HG02798 (cell line): ENCODE measurements around the gene NREP.

Experiments
- ATAC-seq: cut with Tn5 transposase; IDR thresholded peaks from one replicate; pipeline ENCODE4 v1.9.1; 2021; ENCODE audit warnings: mild to moderate bottlenecking; ENCODE audit not compliant: unreplicated experiment, poor library complexity

NREP gene

GRCh38 chr5:111703662-111704061 lies 53.3 kb downstream of the NREP start:
- peak; percentile 98 for ATAC-seq

GRCh38 chr5:111699976-111700375 lies 57.0 kb downstream of the NREP start:
- ATAC-seq = no peak

- ATAC-seq = no peak
Measured at GRCh38 chr5:111699324-111699723, 57.7 kb downstream of the NREP start.

DNA sequence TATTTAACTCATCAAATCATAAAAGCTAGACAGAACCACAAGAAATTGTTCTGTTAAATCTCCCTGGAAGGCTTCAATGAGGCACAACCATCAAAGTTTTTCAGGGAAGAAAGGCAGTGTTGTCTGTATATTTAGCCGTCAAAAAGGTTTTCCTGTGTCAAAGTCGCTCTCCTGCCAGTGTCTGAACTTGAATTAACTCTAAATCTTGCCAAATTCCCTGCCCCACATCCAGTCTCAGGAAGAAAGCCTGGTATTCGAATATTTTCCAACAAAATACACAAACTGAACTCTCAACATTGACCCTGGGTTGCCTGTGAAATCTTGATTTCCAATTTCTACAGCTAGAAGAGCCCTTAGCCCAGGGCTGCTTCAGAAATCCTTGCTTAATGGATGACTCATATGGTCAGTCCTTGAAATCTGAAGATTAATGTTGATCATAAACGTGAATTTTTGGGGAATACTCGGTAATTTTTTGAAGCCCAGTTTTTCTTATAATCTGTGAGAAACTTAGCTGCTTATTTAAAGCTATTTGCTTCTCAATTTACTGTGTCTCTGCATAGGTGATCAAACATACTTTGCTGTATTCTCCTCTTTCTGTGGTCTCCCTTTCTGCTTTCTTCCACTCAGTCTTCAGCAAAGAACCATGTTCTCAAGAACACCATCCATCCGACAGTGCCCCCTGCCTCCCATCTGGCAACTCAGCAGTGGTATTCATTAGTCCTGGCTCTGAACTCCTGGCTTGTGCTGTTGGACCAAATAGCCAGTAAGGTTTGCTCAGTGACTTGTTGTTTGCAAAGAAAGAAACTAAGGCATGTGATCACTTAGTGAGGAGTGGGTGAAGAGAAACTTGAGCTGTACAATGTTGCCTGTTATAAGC lies 58.9 kb downstream of the NREP start:
- no peak for ATAC-seq

DNA sequence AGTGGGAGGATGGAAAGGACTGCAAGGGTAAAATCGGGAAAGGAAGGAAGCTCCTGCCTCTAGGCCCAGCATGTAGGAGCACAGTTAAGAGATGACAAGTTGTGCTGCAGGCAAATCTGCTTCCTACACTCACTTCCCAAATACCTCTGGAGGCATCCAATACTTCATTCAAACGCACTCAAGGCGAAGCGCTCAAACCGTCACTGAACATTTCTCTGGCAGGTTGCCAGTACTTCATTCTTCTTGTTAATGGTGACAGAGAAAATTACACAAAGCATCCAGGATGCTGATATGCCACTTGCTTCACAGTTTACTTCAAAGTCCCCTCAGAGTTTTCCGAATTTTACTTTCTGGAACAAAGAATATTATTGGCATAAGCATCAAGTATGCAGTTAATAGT lies 59.8 kb downstream of the NREP start:
- ATAC-seq = no peak

DNA sequence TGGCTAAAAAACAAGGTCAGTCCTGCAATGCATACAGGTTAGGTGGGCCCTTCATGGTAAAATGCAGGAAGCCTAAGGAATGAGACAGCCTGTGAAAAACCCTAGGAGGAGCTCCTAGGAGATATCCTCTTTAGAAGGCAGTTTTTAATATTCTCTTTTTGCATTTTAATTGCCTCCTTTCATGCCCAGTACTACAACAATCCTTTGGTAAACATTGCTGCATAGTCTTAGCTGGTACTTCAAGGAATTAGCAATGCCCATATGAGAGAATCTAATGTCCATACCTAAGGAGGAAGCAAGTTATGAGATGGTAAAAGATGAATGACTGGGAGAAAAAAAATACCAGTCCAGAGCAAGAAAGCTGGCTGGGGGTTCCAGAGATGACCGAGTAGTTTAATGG lies 61.0 kb downstream of the NREP start:
- no peak for ATAC-seq

DNA sequence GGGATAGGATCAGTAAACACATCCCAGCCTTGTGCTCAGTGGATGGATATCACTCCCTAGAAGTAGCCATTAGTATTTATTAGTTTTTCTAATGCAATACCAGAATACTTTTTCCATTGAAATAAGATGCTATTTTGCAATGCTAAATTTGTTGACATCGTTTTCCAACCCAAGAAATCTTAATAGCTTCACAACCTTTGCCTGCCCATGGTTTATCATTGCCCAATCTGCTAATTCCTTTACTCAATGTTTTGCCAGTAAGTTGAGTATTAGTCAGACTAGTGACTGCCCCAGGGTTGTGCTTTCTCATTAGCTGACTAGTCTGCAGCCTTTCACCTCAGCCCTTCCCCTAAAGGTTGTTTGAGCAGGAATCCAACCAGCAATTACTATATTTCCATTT lies 62.9 kb downstream of the NREP start:
- ATAC-seq = no peak

- no peak for ATAC-seq
Measured at GRCh38 chr5:111691914-111692313, 65.1 kb downstream of the NREP start.

- no peak for ATAC-seq
Measured at GRCh38 chr5:111691508-111691907, 65.5 kb downstream of the NREP start.

- ATAC-seq = no peak
Measured at GRCh38 chr5:111689357-111689935, 67.5 kb downstream of the NREP start.

GRCh38 chr5:111685969-111686368 lies 71.0 kb downstream of the NREP start:
- ATAC-seq = peak; percentile 58

DNA sequence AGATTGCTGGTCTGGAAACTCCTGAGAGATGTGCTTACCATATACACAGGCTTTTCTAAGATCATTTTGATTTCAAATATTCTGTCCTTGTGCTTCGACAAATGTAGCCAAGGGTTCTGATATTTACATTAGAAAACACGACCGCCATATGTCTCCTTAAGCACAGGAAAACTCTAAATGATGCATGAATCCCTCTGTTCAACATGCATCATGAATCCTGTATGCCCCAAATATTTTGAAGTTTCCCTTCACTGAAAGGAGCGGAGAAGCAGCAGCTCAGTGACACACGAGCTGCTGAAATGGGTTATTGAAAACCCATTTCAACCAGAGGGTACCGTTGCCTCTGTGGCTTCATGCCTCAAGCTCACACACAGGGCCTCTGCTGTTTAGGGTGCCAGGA lies 74.4 kb downstream of the NREP start:
- ATAC-seq = no peak

DNA sequence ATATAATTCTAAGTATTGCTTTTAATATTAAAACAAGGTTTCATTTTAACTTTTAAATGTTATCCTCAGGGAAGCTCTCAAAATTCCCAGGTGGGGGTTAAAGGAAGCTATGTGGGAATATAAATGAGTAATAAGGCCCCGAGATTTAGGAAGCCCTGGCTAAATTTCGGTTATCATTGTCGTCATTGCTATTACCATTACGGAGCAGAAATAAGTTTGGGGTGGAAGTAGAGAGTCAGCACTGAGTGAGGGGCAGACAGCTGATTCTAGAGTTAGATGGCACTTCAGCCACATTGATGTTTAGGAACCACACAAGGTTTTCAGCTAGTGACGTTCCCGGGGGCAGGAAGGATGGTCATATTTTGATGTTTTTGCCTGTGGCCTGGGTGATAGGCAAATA lies 74.9 kb downstream of the NREP start:
- no peak for ATAC-seq

DNA sequence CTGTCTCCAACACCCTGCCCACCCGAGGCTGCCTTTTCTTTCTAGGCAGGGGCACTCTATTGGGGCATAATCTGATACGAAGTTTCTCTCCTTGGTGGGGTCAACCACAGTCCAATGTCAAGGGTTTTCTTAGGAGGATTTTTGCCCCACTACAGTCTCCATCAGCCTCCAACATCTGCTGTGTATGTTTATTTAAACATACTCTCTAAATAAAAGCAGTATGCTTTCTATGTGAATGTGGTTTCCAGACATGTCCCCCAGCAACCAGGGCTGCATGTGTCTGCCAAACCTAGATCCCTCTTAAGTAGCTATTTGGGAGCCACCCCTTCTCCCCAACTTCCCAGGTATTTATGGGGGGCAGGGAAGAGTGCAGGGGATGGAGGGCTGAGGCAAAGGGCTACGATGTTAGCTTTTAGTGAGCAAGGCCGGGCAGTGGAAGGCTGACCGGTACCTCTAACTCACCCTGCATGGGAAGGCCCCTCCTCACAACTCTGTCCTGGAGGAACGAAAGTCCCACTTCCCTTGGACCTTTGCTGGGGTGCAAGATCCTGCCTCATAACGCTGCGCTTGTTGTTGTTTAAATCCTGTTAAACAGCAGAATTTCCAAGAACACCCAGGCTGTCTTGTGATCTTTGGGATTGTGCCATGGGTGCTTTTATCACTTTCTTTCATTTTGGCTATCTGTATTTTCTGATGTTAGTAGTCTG lies 75.4 kb downstream of the NREP start:
- no peak for ATAC-seq

DNA sequence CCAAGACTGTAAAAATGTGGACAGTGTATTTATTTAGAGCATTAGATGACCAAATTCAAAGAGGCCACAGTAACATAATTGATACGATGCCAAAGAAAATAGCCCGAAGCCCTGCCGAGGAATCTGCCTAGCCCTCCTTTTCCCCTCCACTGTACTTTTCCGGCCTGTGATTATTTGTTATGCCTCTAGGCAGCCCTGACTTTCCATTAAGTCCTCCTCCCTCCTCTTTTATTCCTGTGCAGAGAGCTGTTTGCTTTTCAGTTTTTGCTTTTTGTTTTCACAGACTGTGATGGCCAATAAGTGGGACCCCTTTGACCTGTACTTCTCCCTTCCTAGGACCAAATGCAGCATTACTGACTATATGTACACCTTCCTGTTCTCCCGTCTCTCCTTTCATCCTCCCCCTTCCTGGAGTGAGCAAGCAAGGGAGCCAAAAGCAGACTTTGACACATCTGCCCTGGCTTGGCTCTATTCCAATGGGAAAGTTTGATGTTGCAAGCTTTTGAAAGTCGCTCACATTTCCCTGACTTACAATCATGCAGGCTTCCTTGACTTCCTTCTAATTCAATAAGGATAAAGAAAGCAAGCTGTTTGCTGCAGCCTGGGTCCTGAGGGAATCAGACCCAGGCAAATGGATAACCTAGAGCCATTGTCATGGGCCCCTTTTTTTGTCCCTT lies 76.1 kb downstream of the NREP start:
- no peak for ATAC-seq

DNA sequence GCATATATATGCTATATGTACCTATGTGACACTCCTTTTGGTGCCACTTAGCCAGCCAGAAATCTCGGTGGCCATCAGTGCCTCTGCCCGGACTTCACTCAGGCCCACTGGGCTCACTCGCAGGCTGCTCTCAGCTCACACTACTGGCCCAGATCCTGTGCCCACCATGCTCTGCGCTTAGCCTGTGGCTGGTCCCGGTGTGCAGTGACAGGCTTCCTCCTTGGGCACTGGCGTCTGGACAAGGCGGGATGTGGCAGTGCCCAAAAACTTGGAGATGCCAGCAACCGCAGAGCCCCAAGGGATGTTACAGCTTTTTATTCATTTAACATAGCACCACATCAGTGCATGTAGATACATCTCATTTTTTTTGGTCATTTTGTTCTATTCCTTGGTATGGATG lies 77.4 kb downstream of the NREP start:
- ATAC-seq = no peak
